ENCODE data around the gene RNF152.

DNA sequence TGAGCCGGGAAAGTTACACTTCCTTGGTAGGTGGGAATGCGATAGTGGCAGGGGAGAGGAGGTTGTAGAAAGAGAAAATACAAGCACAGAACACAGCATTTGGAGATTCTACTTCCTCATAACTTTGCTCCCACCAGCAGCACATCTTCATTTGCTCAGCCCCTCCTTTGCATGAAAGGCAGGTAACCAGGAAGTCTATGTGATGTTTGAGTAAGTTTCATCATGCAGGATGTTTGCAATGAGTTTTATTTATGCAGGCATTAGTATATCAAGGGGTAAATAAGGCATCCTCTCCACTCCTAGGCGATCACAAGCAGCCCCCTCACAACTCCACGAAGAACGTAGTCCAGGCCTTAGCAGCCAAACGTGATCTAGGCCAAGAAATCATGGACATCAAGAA is 5.0 kb downstream of the RNF152 start:
- TF ChIP-seq, protein P1, sequence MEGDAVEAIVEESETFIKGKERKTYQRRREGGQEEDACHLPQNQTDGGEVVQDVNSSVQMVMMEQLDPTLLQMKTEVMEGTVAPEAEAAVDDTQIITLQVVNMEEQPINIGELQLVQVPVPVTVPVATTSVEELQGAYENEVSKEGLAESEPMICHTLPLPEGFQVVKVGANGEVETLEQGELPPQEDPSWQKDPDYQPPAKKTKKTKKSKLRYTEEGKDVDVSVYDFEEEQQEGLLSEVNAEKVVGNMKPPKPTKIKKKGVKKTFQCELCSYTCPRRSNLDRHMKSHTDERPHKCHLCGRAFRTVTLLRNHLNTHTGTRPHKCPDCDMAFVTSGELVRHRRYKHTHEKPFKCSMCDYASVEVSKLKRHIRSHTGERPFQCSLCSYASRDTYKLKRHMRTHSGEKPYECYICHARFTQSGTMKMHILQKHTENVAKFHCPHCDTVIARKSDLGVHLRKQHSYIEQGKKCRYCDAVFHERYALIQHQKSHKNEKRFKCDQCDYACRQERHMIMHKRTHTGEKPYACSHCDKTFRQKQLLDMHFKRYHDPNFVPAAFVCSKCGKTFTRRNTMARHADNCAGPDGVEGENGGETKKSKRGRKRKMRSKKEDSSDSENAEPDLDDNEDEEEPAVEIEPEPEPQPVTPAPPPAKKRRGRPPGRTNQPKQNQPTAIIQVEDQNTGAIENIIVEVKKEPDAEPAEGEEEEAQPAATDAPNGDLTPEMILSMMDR (IDR thresholded peaks at IDR 0.05), result no peak
- TF ChIP-seq POLR2AphosphoS5 (IDR thresholded peaks at IDR 0.05), result no peak

Measured in sigmoid colon (tissue), 4 donors.